ENCODE measurements around the gene GRK5.

GRK5 gene

GRCh38 chr10:119404719-119405519 is 197.5 kb downstream of the GRK5 start:
- TF ChIP-seq CTCF (conservative IDR thresholded peaks at IDR 0.05; ENCODE audit: low read depth, low read length), result no peak
- no peak for DNase-seq (ENCODE audit: low read depth)
- no peak overlapping the region for H3K4me3 ChIP-seq (ENCODE audit: low read depth, low read length)

GRCh38 chr10:119405520-119405807 is 198.1 kb downstream of the GRK5 start:
- no peak for TF ChIP-seq CTCF (conservative IDR thresholded peaks at IDR 0.05; ENCODE audit: low read depth, low read length)
- no peak for DNase-seq (ENCODE audit: low read depth)
- H3K4me3 ChIP-seq (ENCODE audit: low read depth, low read length), result no peak overlapping the region

- no peak for TF ChIP-seq CTCF (conservative IDR thresholded peaks at IDR 0.05; ENCODE audit: low read depth, low read length)
- no peak for DNase-seq (ENCODE audit: low read depth)
- H3K4me3 ChIP-seq (ENCODE audit: low read depth, low read length), result no peak overlapping the region
These were observed 198.8 kb downstream of the GRK5 start for GRCh38 chr10:119406137-119406536.

- DNase-seq (ENCODE audit: low read depth), result no peak
- TF ChIP-seq CTCF (conservative IDR thresholded peaks at IDR 0.05; ENCODE audit: low read depth, low read length), result no peak
- no peak overlapping the region for H3K4me3 ChIP-seq (ENCODE audit: low read depth, low read length)
These were observed 199.4 kb downstream of the GRK5 start for GRCh38 chr10:119406601-119407253.

GRCh38 chr10:119407254-119407777 is 199.9 kb downstream of the GRK5 start:
- DNase-seq (ENCODE audit: low read depth), result no peak
- no peak overlapping the region for H3K4me3 ChIP-seq (ENCODE audit: low read depth, low read length)
- TF ChIP-seq CTCF (conservative IDR thresholded peaks at IDR 0.05; ENCODE audit: low read depth, low read length), result no peak

GRCh38 chr10:119408072-119408471 is 200.7 kb downstream of the GRK5 start:
- no peak for DNase-seq (ENCODE audit: low read depth)
- no peak overlapping the region for H3K4me3 ChIP-seq (ENCODE audit: low read depth, low read length)
- no peak for TF ChIP-seq CTCF (conservative IDR thresholded peaks at IDR 0.05; ENCODE audit: low read depth, low read length)

All from choroid plexus epithelial cell (primary cell).